Measurements from ENCODE around the gene INTS11. TPM values are rescaled to one million over a fixed set of nuclear protein-coding genes. Genes with fewer than 3 reads are reported as not detected.
A peak's percentile ranks its signal among the peaks of the same experiment; 100 is the strongest.

The INTS11 gene
- total and polyA plus RNA-seq, 9 of the 15 experiments (the other 6 are each of a cell fraction or from before 2014, with no cell fraction given) = 3.6 to 183 (median 110) TPM

GRCh38 chr1:1349256-1350012 is 25.0 kb upstream of the INTS11 start, which contains the start of gene DVL1 (continued):
- TF ChIP-seq, protein P1, sequence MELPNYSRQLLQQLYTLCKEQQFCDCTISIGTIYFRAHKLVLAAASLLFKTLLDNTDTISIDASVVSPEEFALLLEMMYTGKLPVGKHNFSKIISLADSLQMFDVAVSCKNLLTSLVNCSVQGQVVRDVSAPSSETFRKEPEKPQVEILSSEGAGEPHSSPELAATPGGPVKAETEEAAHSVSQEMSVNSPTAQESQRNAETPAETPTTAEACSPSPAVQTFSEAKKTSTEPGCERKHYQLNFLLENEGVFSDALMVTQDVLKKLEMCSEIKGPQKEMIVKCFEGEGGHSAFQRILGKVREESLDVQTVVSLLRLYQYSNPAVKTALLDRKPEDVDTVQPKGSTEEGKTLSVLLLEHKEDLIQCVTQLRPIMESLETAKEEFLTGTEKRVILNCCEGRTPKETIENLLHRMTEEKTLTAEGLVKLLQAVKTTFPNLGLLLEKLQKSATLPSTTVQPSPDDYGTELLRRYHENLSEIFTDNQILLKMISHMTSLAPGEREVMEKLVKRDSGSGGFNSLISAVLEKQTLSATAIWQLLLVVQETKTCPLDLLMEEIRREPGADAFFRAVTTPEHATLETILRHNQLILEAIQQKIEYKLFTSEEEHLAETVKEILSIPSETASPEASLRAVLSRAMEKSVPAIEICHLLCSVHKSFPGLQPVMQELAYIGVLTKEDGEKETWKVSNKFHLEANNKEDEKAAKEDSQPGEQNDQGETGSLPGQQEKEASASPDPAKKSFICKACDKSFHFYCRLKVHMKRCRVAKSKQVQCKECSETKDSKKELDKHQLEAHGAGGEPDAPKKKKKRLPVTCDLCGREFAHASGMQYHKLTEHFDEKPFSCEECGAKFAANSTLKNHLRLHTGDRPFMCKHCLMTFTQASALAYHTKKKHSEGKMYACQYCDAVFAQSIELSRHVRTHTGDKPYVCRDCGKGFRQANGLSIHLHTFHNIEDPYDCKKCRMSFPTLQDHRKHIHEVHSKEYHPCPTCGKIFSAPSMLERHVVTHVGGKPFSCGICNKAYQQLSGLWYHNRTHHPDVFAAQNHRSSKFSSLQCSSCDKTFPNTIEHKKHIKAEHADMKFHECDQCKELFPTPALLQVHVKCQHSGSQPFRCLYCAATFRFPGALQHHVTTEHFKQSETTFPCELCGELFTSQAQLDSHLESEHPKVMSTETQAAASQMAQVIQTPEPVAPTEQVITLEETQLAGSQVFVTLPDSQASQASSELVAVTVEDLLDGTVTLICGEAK (IDR thresholded peaks at IDR 0.05) = peak; percentile 16; the same call in 1 of the 2 replicates
- TF ChIP-seq, protein P1 (CRISPR knock-in tag; IDR thresholded peaks at IDR 0.05) = no peak
- TF ChIP-seq MYC (IDR thresholded peaks at IDR 0.05; ENCODE audit: low read depth, low read length) (no peak), MYC (CRISPR knock-in tag; IDR thresholded peaks at IDR 0.05; ENCODE audit: borderline replicate concordance, low read depth) (no peak), ZNF384 (IDR thresholded peaks at IDR 0.05; ENCODE audit: low read depth, low read length) (no peak), ZNF830 (CRISPR knock-in tag; IDR thresholded peaks at IDR 0.05) (no peak), PTTG1 (tag; IDR thresholded peaks at IDR 0.05; ENCODE audit: low read depth) (no peak), POLR3G (IDR thresholded peaks at IDR 0.05; ENCODE audit: extremely low read depth, insufficient read length, insufficient replicate concordance) (no peak), MAZ (CRISPR knock-in tag; conservative IDR thresholded peaks at IDR 0.05 in 1 of 2, IDR thresholded peaks at IDR 0.05 in 1 of 2) (peak; percentile 79 to 93), ZNF77 (CRISPR knock-in tag; IDR thresholded peaks at IDR 0.05) (no peak), NCOA2 (IDR thresholded peaks at IDR 0.05; ENCODE audit: partially characterized antibody in 2 of 2) (no peak), DDX20 (tag; IDR thresholded peaks at IDR 0.05; ENCODE audit: low read depth) (no peak), SIX5 (IDR thresholded peaks at IDR 0.05; ENCODE audit: borderline replicate concordance in 1 of 2, insufficient read depth in 1 of 2, low read depth in 1 of 2, low read length in 2 of 2) (no peak), TRIM24 (IDR thresholded peaks at IDR 0.05) (no peak), ZNF511 (CRISPR knock-in tag; IDR thresholded peaks at IDR 0.05) (peak; percentile 83; the same call in 1 of the 2 replicates), SRSF3 (IDR thresholded peaks at IDR 0.05; ENCODE audit: insufficient read depth, low read length) (no peak)

Data from K562 (cell line).